ENCODE data around the gene ITPR1.

Gene ITPR1

GRCh38 chr3:4562595-4562994, 69.4 kb downstream of the ITPR1 start:
- no peak for DNase-seq (ENCODE audit: extremely low spot score, insufficient read length, low read depth)

GRCh38 chr3:4564270-4564669, 71.1 kb downstream of the ITPR1 start:
- no peak for FAIRE-seq

More at GRCh38 chr3:4562595-4562994, 69.4 kb downstream of the ITPR1 start:
- no peak for FAIRE-seq

GRCh38 chr3:4564928-4565586, 71.9 kb downstream of the ITPR1 start:
- FAIRE-seq (no peak), DNase-seq (ENCODE audit: extremely low spot score, insufficient read length, low read depth) (no peak)

More at GRCh38 chr3:4564270-4564669, 71.1 kb downstream of the ITPR1 start:
- DNase-seq (ENCODE audit: extremely low spot score, insufficient read length, low read depth) = no peak

GRCh38 chr3:4565809-4566501, 72.8 kb downstream of the ITPR1 start:
- DNase-seq (ENCODE audit: extremely low spot score, insufficient read length, low read depth) = no peak
- no peak for FAIRE-seq

- DNase-seq (ENCODE audit: extremely low spot score, insufficient read length, low read depth) (no peak), FAIRE-seq (no peak)
Observed at GRCh38 chr3:4568841-4569240, 75.7 kb downstream of the ITPR1 start.

- no peak for DNase-seq (ENCODE audit: extremely low spot score, insufficient read length, low read depth)
- no peak for FAIRE-seq
Observed at GRCh38 chr3:4570840-4571621, 77.9 kb downstream of the ITPR1 start.

GRCh38 chr3:4571690-4572334, 78.7 kb downstream of the ITPR1 start:
- no peak for FAIRE-seq
- no peak for DNase-seq (ENCODE audit: extremely low spot score, insufficient read length, low read depth)

- DNase-seq (ENCODE audit: extremely low spot score, insufficient read length, low read depth) = no peak
- no peak for FAIRE-seq
Observed at GRCh38 chr3:4573153-4573552, 80.0 kb downstream of the ITPR1 start.

- DNase-seq (ENCODE audit: extremely low spot score, insufficient read length, low read depth) (no peak), FAIRE-seq (no peak)
Observed at GRCh38 chr3:4574426-4574965, 81.3 kb downstream of the ITPR1 start.

- DNase-seq (ENCODE audit: extremely low spot score, insufficient read length, low read depth) (no peak), FAIRE-seq (no peak)
Observed at GRCh38 chr3:4575381-4575780, 82.2 kb downstream of the ITPR1 start.

GRCh38 chr3:4577721-4578120, 84.6 kb downstream of the ITPR1 start:
- DNase-seq (ENCODE audit: extremely low spot score, insufficient read length, low read depth) (no peak), FAIRE-seq (no peak)

- DNase-seq (ENCODE audit: extremely low spot score, insufficient read length, low read depth) (no peak), FAIRE-seq (no peak)
Observed at GRCh38 chr3:4580346-4581123, 87.4 kb downstream of the ITPR1 start.

- DNase-seq (ENCODE audit: extremely low spot score, insufficient read length, low read depth) (no peak), FAIRE-seq (no peak)
Observed at GRCh38 chr3:4581124-4581424, 87.9 kb downstream of the ITPR1 start.

- no peak for FAIRE-seq
Observed at GRCh38 chr3:4581498-4581897, 88.3 kb downstream of the ITPR1 start.

GRCh38 chr3:4581920-4582611, 88.9 kb downstream of the ITPR1 start:
- no peak for DNase-seq (ENCODE audit: extremely low spot score, insufficient read length, low read depth)
- FAIRE-seq = no peak

More at GRCh38 chr3:4581498-4581897, 88.3 kb downstream of the ITPR1 start:
- DNase-seq (ENCODE audit: extremely low spot score, insufficient read length, low read depth) = no peak

- DNase-seq (ENCODE audit: extremely low spot score, insufficient read length, low read depth) = no peak
- no peak for FAIRE-seq
Observed at GRCh38 chr3:4582624-4583023, 89.5 kb downstream of the ITPR1 start.

- DNase-seq (ENCODE audit: extremely low spot score, insufficient read length, low read depth) = no peak
- FAIRE-seq = no peak
Observed at GRCh38 chr3:4583416-4583815, 90.3 kb downstream of the ITPR1 start.

- FAIRE-seq (peak; percentile 75), DNase-seq (ENCODE audit: extremely low spot score, insufficient read length, low read depth) (no peak)
Observed at GRCh38 chr3:4584456-4585249, 91.5 kb downstream of the ITPR1 start.
